Neural cell (in vitro differentiated cells): ENCODE results near the gene LMCD1. TPM values are rescaled to one million over a fixed set of nuclear protein-coding genes. Genes with fewer than 3 reads are reported as not detected.

Experiments
- H2AFZ ChIP-seq: fragments of 200-600, 300-800 bp; sonication (generic), shearing (Covaris generic); 2 replicates; pipeline ENCODE4 v1.6.0; 2014; ENCODE audit warnings: low read depth, mild to moderate bottlenecking, antibody characterized with exemption, low read length, moderate library complexity
- H3F3A ChIP-seq: fragments of 200-600 bp; shearing (Covaris generic); 2 replicates; pipeline ENCODE4 v1.6.1; 2016; ENCODE audit warnings: mild to moderate bottlenecking, moderate library complexity, mixed read lengths, antibody characterized with exemption, low read length; ENCODE audit not compliant: insufficient read depth, poor library complexity, severe bottlenecking
- H3K27ac ChIP-seq: fragments of 200-600, 300-800 bp; sonication (generic), shearing (Covaris generic); 2 replicates; pipeline ENCODE4 v1.5.1; 2014; ENCODE audit warnings: mild to moderate bottlenecking, low read length, moderate library complexity
- H3K27me3 ChIP-seq: fragments of 300-800, 200-600 bp; sonication (generic), shearing (Covaris generic); 2 replicates; pipeline ENCODE4 v1.6.0; 2014; ENCODE audit warnings: mild to moderate bottlenecking, low read depth, low read length, moderate library complexity; ENCODE audit not compliant: insufficient read depth
- H3K36me3 ChIP-seq: fragments of 300-800, 200-600 bp; sonication (generic), shearing (Covaris generic); 2 replicates; pipeline ENCODE4 v1.5.1; 2014; ENCODE audit warnings: mild to moderate bottlenecking, antibody characterized with exemption, low read length, moderate library complexity; ENCODE audit not compliant: insufficient read depth
- H3K4me2 ChIP-seq: fragments of 300-800, 200-600 bp; sonication (generic), shearing (Covaris generic); 2 replicates; pipeline ENCODE4 v1.6.0; 2014; ENCODE audit warnings: mild to moderate bottlenecking, low read length
- H3K4me3 ChIP-seq: fragments of 300-800, 200-600 bp; sonication (generic), shearing (Covaris generic); 2 replicates; pipeline ENCODE4 v1.5.1; 2014; ENCODE audit warnings: mild to moderate bottlenecking, low read length, moderate library complexity
- H3K79me2 ChIP-seq: fragments of 200-600 bp; shearing (Covaris generic); replicated peaks from 2 replicates; pipeline ENCODE4 v1.6.0; 2014; ENCODE audit warnings: mild to moderate bottlenecking, low read length, moderate library complexity; ENCODE audit not compliant: insufficient read depth
- H3K9ac ChIP-seq: fragments of 300-800, 200-600 bp; sonication (generic), shearing (Covaris generic); 2 replicates; pipeline ENCODE4 v1.6.1; 2016; ENCODE audit warnings: mild to moderate bottlenecking, low read length, mixed read lengths
- H3K9me2 ChIP-seq: fragments of 200-600 bp; shearing (Covaris generic); 2 replicates; pipeline ENCODE4 v1.6.1; 2016; ENCODE audit warnings: mild to moderate bottlenecking, low read length, mixed read lengths; ENCODE audit not compliant: insufficient read depth
- H3K9me3 ChIP-seq: fragments of 200-600, 300-800 bp; sonication (generic), shearing (Covaris generic); 2 replicates; pipeline ENCODE4 v1.6.1; 2016; ENCODE audit warnings: mild to moderate bottlenecking, mixed run types, low read length, moderate library complexity, mixed read lengths
- H4K20me1 ChIP-seq: fragments of 200-600 bp; shearing (Covaris generic); 2 replicates; pipeline ENCODE4 v1.6.1; 2016; ENCODE audit warnings: mild to moderate bottlenecking, mixed run types; ENCODE audit not compliant: insufficient read depth
- EP300 ChIP-seq: fragments of 450-650 bp; conservative IDR thresholded peaks from 2 replicates; pipeline ENCODE4 v1.6.1; 2014; ENCODE audit warnings: antibody characterized with exemption, mild to moderate bottlenecking, moderate library complexity; ENCODE audit not compliant: poor library complexity, severe bottlenecking
- EZH2 ChIP-seq: fragments of 200-600, 300-800 bp; shearing (Covaris generic), sonication (generic); IDR thresholded peaks from 2 replicates; pipeline ENCODE4 v1.6.1; 2014; ENCODE audit warnings: antibody characterized with exemption, low read length, borderline replicate concordance, mild to moderate bottlenecking; ENCODE audit not compliant: insufficient read depth, poor library complexity, severe bottlenecking
- MXI1 ChIP-seq: fragments of 450-650 bp; conservative IDR thresholded peaks from 2 replicates; pipeline ENCODE4 v1.6.1; 2014; ENCODE audit warnings: antibody characterized with exemption, mild to moderate bottlenecking; ENCODE audit not compliant: poor library complexity, severe bottlenecking
- POLR2AphosphoS5 ChIP-seq: IDR thresholded peaks from 2 replicates; pipeline ENCODE4 v1.6.1; 2012
- RAD21 ChIP-seq: fragments of 450-650 bp; conservative IDR thresholded peaks from 2 replicates; pipeline ENCODE4 v1.6.1; 2014; ENCODE audit warnings: antibody characterized with exemption, mild to moderate bottlenecking, moderate library complexity
- REST ChIP-seq: IDR thresholded peaks from 2 replicates; pipeline ENCODE4 v1.6.1; 2012; ENCODE audit warnings: borderline replicate concordance
- SMC3 ChIP-seq: fragments of 450-650 bp; conservative IDR thresholded peaks from 2 replicates; pipeline ENCODE4 v1.6.1; 2014; ENCODE audit warnings: antibody characterized with exemption, mild to moderate bottlenecking, moderate library complexity; ENCODE audit not compliant: poor library complexity
- TAF1 ChIP-seq: IDR thresholded peaks from 2 replicates; pipeline ENCODE4 v1.6.1; 2012; ENCODE audit warnings: low read depth
- polyA plus RNA-seq: library from polyadenylated mRNA; depleted of rRNA; stranded (reverse); fragments of >200 nt; gene quantifications from 2 replicates; pipeline ENCODE4 v1.2.3, GENCODE V29; 2014
- TF ChIP-seq, protein P1 (sequence below): fragments of 450-650 bp; IDR thresholded peaks from 2 replicates; pipeline ENCODE4 v1.5.1; 2014; ENCODE audit warnings: antibody characterized with exemption, mild to moderate bottlenecking, moderate library complexity; ENCODE audit not compliant: poor library complexity, severe bottlenecking

The LMCD1 gene
- polyA plus RNA-seq, 1 donor from 2014 or later = 3.5 TPM

DNA sequence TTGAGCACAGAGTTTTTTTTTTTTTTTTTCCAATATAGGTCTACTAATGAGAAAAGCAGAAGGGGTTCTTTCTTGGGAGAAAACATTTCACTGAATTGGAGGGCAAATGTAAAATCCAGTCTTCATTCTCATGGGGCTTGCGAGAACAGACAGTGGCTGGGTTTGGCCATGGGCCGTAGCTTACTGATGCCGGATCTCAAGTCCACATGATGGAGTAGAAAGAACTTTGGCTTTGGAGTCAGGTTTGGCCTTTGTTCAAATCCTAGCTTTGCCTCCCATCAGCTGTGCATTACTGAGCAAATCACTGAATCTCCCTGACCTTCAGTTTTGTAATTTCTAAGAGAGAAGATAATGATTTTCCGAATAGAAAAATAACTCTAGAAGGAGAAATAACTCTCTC is 59.7 kb downstream of the LMCD1 start:
- no peak overlapping the region for H2AFZ ChIP-seq
- no peaks in the 10 kb centered on the region for H3F3A ChIP-seq
- no peaks in the 10 kb centered on the region for H3K27me3 ChIP-seq
- H3K79me2 ChIP-seq = no peaks in the 10 kb centered on the region
- H3K9me2 ChIP-seq = no peaks in the 10 kb centered on the region
- H3K4me3 ChIP-seq = no peak overlapping the region
- H3K9me3 ChIP-seq = no peaks in the 10 kb centered on the region
- no peaks in the 10 kb centered on the region for H4K20me1 ChIP-seq
- H3K9ac ChIP-seq = no peak overlapping the region
- no peaks in the 10 kb centered on the region for H3K36me3 ChIP-seq
- no peak overlapping the region for H3K4me2 ChIP-seq
- no peak for TF ChIP-seq POLR2AphosphoS5
- H3K27ac ChIP-seq = no peak overlapping the region

DNA sequence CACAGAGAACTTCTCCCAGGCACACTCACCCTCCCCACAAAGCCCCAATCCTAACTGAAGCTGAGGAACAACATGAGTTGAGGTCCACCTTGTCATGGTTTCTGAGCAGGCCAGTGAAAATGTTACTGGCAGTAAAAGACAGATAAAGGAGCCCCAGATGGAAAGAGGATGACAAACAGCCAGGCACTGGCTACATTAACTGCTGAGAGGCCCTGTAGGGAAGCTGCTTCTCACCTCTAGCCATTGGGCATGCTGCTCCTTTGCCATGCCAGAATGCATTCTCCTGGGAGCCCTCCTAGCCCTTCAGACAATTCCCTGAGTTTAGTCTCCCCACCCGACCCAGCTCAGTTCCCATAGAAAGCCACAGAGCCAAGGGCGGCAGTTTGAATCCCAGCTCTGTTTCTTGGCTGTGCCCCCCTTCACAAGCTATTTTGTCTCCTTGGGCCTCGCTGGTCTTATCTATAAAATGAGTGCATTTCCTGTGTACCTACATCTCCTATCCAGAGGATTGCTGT is 60.5 kb downstream of the LMCD1 start:
- TF ChIP-seq MXI1 (no peak), SMC3 (no peak), REST (no peak), TAF1 (no peak), RAD21 (no peak), EZH2 (no peak), EP300 (no peak), POLR2AphosphoS5 (no peak)
- TF ChIP-seq, protein P1, sequence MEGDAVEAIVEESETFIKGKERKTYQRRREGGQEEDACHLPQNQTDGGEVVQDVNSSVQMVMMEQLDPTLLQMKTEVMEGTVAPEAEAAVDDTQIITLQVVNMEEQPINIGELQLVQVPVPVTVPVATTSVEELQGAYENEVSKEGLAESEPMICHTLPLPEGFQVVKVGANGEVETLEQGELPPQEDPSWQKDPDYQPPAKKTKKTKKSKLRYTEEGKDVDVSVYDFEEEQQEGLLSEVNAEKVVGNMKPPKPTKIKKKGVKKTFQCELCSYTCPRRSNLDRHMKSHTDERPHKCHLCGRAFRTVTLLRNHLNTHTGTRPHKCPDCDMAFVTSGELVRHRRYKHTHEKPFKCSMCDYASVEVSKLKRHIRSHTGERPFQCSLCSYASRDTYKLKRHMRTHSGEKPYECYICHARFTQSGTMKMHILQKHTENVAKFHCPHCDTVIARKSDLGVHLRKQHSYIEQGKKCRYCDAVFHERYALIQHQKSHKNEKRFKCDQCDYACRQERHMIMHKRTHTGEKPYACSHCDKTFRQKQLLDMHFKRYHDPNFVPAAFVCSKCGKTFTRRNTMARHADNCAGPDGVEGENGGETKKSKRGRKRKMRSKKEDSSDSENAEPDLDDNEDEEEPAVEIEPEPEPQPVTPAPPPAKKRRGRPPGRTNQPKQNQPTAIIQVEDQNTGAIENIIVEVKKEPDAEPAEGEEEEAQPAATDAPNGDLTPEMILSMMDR = no peak
- no peaks in the 10 kb centered on the region for H3K36me3 ChIP-seq
- H3K27ac ChIP-seq = no peak overlapping the region

DNA sequence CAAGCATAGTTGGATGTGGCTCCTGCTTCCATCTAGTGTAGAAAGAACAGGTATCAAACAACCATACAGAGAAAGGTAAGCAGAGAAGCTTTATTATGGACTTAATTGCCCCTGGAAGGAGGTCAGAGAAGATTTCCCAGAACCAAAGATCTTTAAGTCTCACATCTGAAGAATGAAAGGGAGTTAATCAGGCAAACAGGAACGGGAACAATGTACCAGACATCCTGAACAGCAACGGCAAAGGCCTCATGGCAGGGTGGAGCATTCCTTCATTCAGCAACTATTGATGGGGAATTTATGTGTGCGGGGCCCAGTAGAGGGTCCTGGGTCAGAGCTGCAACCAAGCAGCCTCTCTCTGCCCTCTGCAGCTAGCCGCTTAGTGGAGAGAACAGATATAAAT is 61.5 kb downstream of the LMCD1 start:
- no peaks in the 10 kb centered on the region for H3K27me3 ChIP-seq
- TF ChIP-seq TAF1 = no peak
- no peak for TF ChIP-seq EP300
- no peak for TF ChIP-seq MXI1
- no peak for TF ChIP-seq SMC3
- TF ChIP-seq EZH2 = no peak
- TF ChIP-seq RAD21 = no peak
- TF ChIP-seq POLR2AphosphoS5 = no peak
- no peak for TF ChIP-seq REST
- TF ChIP-seq, protein P1 = no peak

More for the DNA sequence above, 60.5 kb downstream of the LMCD1 start:
- H3K4me3 ChIP-seq = no peak overlapping the region
- H3F3A ChIP-seq = no peaks in the 10 kb centered on the region
- no peak overlapping the region for H3K4me2 ChIP-seq
- no peaks in the 10 kb centered on the region for H3K9me2 ChIP-seq
- H3K79me2 ChIP-seq = no peaks in the 10 kb centered on the region
- H4K20me1 ChIP-seq = no peaks in the 10 kb centered on the region
- no peaks in the 10 kb centered on the region for H3K27me3 ChIP-seq
- no peak overlapping the region for H2AFZ ChIP-seq
- no peak overlapping the region for H3K9ac ChIP-seq
- no peaks in the 10 kb centered on the region for H3K9me3 ChIP-seq

More for the DNA sequence above, 61.5 kb downstream of the LMCD1 start:
- Histone ChIP-seq H3K36me3 (no peaks in the 10 kb centered on the region), H3K79me2 (no peaks in the 10 kb centered on the region), H3K9me3 (no peaks in the 10 kb centered on the region), H3K9ac (no peak overlapping the region), H3K4me2 (no peak overlapping the region), H4K20me1 (no peaks in the 10 kb centered on the region), H3K4me3 (no peak overlapping the region), H3K27ac (no peak overlapping the region), H3F3A (no peaks in the 10 kb centered on the region), H3K9me2 (no peaks in the 10 kb centered on the region), H2AFZ (no peak overlapping the region)
